H1 (cell line): Measurements from ENCODE around the gene OBSCN. TPM values are rescaled to one million over a fixed set of nuclear protein-coding genes. Genes with fewer than 3 reads are reported as not detected.
A peak's percentile ranks its signal among the peaks of the same experiment; 100 is the strongest.

Source experiments
- CTCF ChIA-PET: fragments of 300-600 bp; sonication (Branson Sonifier 250); formaldehyde crosslinking; loops from one replicate; lab custom pipeline; 2021; ENCODE audit not compliant: partially characterized antibody; lab: Charles Lee
- POLR2A ChIA-PET: fragments of 300-600 bp; sonication (Branson Sonifier 250); formaldehyde crosslinking; loops from one replicate; lab custom pipeline; 2021; ENCODE audit warnings: inconsistent platforms; ENCODE audit not compliant: partially characterized antibody; lab: Charles Lee
- DNase-seq, 2 experiments: peaks; one replicate each; pipeline versions ENCODE4 v3.0.0 to v3.0.0-alpha.2; 2010 to 2022; ENCODE audit warnings: low spot score in 2 of 2, low read depth in 1 of 2, mixed read lengths in 1 of 2
- FAIRE-seq: peaks from 2 replicates; lab custom pipeline; 2011; peaks lifted over from hg19 to GRCh38; lab: Jason Lieb, UNC
- H2AFZ ChIP-seq: 2 replicates; pipeline ENCODE4 v1.8.1; 2012; ENCODE audit warnings: low read length, inconsistent platforms
- H2AK5ac ChIP-seq: 2 replicates; pipeline ENCODE4 v1.6.1; 2013; ENCODE audit warnings: low read depth, low read length
- H2BK120ac ChIP-seq: replicated peaks from 2 replicates; pipeline ENCODE3; 2013; ENCODE audit warnings: low read depth, low read length, inconsistent platforms
- H2BK12ac ChIP-seq: 2 replicates; pipeline ENCODE4 v1.6.1; 2013; ENCODE audit warnings: low read depth, low read length
- H2BK15ac ChIP-seq: 2 replicates; pipeline ENCODE4 v1.6.1; 2013; ENCODE audit warnings: low read length
- H2BK20ac ChIP-seq: 2 replicates; pipeline ENCODE4 v1.6.1; 2013; ENCODE audit warnings: low read length
- H2BK5ac ChIP-seq: 2 replicates; pipeline ENCODE4 v1.6.1; 2013; ENCODE audit warnings: low read depth, low read length
- H3K14ac ChIP-seq: 2 replicates; pipeline ENCODE4 v1.6.1; 2013; ENCODE audit warnings: inconsistent platforms; ENCODE audit not compliant: insufficient read length
- H3K18ac ChIP-seq: 2 replicates; pipeline ENCODE4 v1.6.1; 2013; ENCODE audit warnings: low read length; ENCODE audit errors: extremely low read depth
- H3K23ac ChIP-seq: 2 replicates; pipeline ENCODE4 v1.6.1; 2013; ENCODE audit warnings: inconsistent platforms; ENCODE audit not compliant: insufficient read length
- H3K23me2 ChIP-seq: 2 replicates; pipeline ENCODE4 v1.6.1; 2013; ENCODE audit warnings: low read depth, low read length
- H3K27ac ChIP-seq: 2 replicates; pipeline ENCODE4 v1.6.1; 2011; ENCODE audit warnings: low read depth, low read length, inconsistent platforms
- H3K27me3 ChIP-seq, 4 experiments: replicated peaks in 1 of 4; 1 replicate in 1 of 4; 2 replicates in 3 of 4; pipeline versions ENCODE4 v1.6.1 to v1.8.1; 2011 to 2013; ENCODE audit warnings: low read length in 3 of 4, mild to moderate bottlenecking in 3 of 4, inconsistent platforms in 2 of 4, mixed read lengths in 2 of 4, moderate library complexity in 1 of 4; ENCODE audit not compliant: control insufficient read depth in 3 of 4, insufficient read depth in 3 of 4; ENCODE audit errors: extremely low read depth in 1 of 4
- H3K36me3 ChIP-seq, 4 experiments: 2 replicates each; pipeline versions ENCODE4 v1.6.1 to v1.8.1; 2011 to 2013; ENCODE audit warnings: mild to moderate bottlenecking in 4 of 4, low read length in 3 of 4, moderate library complexity in 2 of 4, control low read depth in 1 of 4, inconsistent platforms in 1 of 4; ENCODE audit not compliant: insufficient read depth in 4 of 4, control insufficient read depth in 2 of 4
- H3K4ac ChIP-seq: replicated peaks from 2 replicates; pipeline ENCODE3; 2013; ENCODE audit warnings: low read length, low read depth, mixed read lengths, inconsistent platforms; ENCODE audit not compliant: insufficient read length
- H3K4me1 ChIP-seq, 4 experiments: replicated peaks in 1 of 4; 1 replicate in 1 of 4; 2 replicates in 3 of 4; pipeline versions ENCODE4 v1.6.1 to v1.8.1; 2011 to 2013; ENCODE audit warnings: low read length in 3 of 4, inconsistent platforms in 2 of 4, mixed read lengths in 1 of 4; ENCODE audit not compliant: insufficient read depth in 4 of 4, control insufficient read depth in 3 of 4
- H3K4me2 ChIP-seq, 2 experiments: 2 replicates each; pipeline versions ENCODE4 v1.6.1 to v1.8.1; 2011 to 2013; ENCODE audit warnings: low read depth in 2 of 2, low read length in 2 of 2, control low read depth in 1 of 2, inconsistent platforms in 1 of 2, mild to moderate bottlenecking in 1 of 2; ENCODE audit not compliant: insufficient read depth in 1 of 2
- H3K4me3 ChIP-seq, 4 experiments: fragments of 200-600, 300-600 bp in 1 of 4; sonication (generic), shearing (Covaris generic), sonication (Bioruptor Twin) in 1 of 4; 2 replicates each; pipeline versions ENCODE4 v1.5.1 to v1.8.1; 2011 to 2016; ENCODE audit warnings: low read length in 4 of 4, low read depth in 3 of 4, control low read depth in 2 of 4, inconsistent platforms in 2 of 4, mild to moderate bottlenecking in 2 of 4, mixed read lengths in 1 of 4, moderate library complexity in 1 of 4; ENCODE audit not compliant: insufficient read depth in 2 of 4; ENCODE audit errors: extremely low read depth in 1 of 4
- H3K56ac ChIP-seq: replicated peaks from 2 replicates; pipeline ENCODE3; 2013; ENCODE audit warnings: low read depth, mild to moderate bottlenecking, mixed read lengths, low read length, inconsistent platforms; ENCODE audit not compliant: insufficient read length
- H3K79me1 ChIP-seq: 2 replicates; pipeline ENCODE4 v1.6.1; 2013; ENCODE audit warnings: low read depth, low read length, control low read depth
- H3K79me2 ChIP-seq, 2 experiments: 2 replicates each; pipeline versions ENCODE4 v1.6.1 to v1.8.1; 2012 to 2013; ENCODE audit warnings: low read length in 2 of 2, mild to moderate bottlenecking in 2 of 2, inconsistent platforms in 1 of 2; ENCODE audit not compliant: insufficient read depth in 2 of 2, control insufficient read depth in 1 of 2
- H3K9ac ChIP-seq, 4 experiments: replicated peaks in 1 of 4; 1 replicate in 1 of 4; 2 replicates in 3 of 4; pipeline versions ENCODE4 v1.6.1 to v1.8.1; 2011 to 2013; ENCODE audit warnings: low read depth in 3 of 4, low read length in 3 of 4, control low read depth in 2 of 4, mild to moderate bottlenecking in 2 of 4, moderate library complexity in 2 of 4, inconsistent platforms in 1 of 4; ENCODE audit errors: extremely low read depth in 1 of 4
- H3K9me3 ChIP-seq, 2 experiments: 2 replicates each; pipeline versions ENCODE4 v1.6.1 to v1.8.1; 2012 to 2013; ENCODE audit warnings: mild to moderate bottlenecking in 2 of 2, moderate library complexity in 2 of 2, control low read depth in 1 of 2, inconsistent platforms in 1 of 2, low read depth in 1 of 2, low read length in 1 of 2, mixed read lengths in 1 of 2; ENCODE audit not compliant: insufficient read depth in 2 of 2
- H4K20me1 ChIP-seq, 2 experiments: replicated peaks in 1 of 2; 2 replicates each; pipeline versions ENCODE3 to v1.8.1; 2011 to 2013; ENCODE audit warnings: inconsistent platforms in 2 of 2, low read length in 2 of 2, mild to moderate bottlenecking in 1 of 2; ENCODE audit not compliant: insufficient read depth in 2 of 2, control insufficient read depth in 1 of 2
- H4K5ac ChIP-seq: 2 replicates; pipeline ENCODE4 v1.6.1; 2013; ENCODE audit warnings: low read length, low read depth, mixed read lengths, inconsistent platforms; ENCODE audit not compliant: insufficient read length
- H4K8ac ChIP-seq: 2 replicates; pipeline ENCODE4 v1.8.0; 2013; ENCODE audit warnings: mild to moderate bottlenecking, moderate library complexity, low read length, inconsistent platforms; ENCODE audit not compliant: insufficient read depth; ENCODE audit errors: extremely low read depth
- H4K91ac ChIP-seq: replicated peaks from 2 replicates; pipeline ENCODE3; 2013; ENCODE audit warnings: low read length, mixed read lengths, inconsistent platforms; ENCODE audit not compliant: insufficient read length
- JUN ChIP-seq: IDR thresholded peaks from 2 replicates; pipeline ENCODE4 v1.6.1; 2011; ENCODE audit warnings: low read depth, mild to moderate bottlenecking, improper control_type of control experiment, low read length
- NRF1 ChIP-seq: IDR thresholded peaks from 2 replicates; pipeline ENCODE4 v1.6.1; 2011; ENCODE audit warnings: mild to moderate bottlenecking, low read depth, low read length, improper control_type of control experiment
- PHF8 ChIP-seq: fragments of 200-600 bp; sonication (generic); conservative IDR thresholded peaks from 2 replicates; pipeline ENCODE4 v1.7.1; 2012; ENCODE audit warnings: low read depth, mild to moderate bottlenecking, inconsistent platforms, low read length, moderate library complexity
- ZNF274 ChIP-seq: IDR thresholded peaks from 2 replicates; pipeline ENCODE4 v1.7.0; 2012; ENCODE audit warnings: low read length, borderline replicate concordance; ENCODE audit errors: extremely low read depth
- WGBS, 2 experiments: shearing (Covaris generic) in 1 of 2; methylation state at CpG; one replicate each; pipeline versions ENCODE4 v1.1.6 to v1.1.7; 2013 to 2015; ENCODE audit warnings: low lambda C conversion rate in 2 of 2, mixed read lengths in 2 of 2, inconsistent platforms in 1 of 2, low coverage in 1 of 2, missing lambda C conversion rate in 1 of 2; ENCODE audit not compliant: insufficient replicate concordance in 2 of 2, insufficient coverage in 1 of 2, insufficient read length in 1 of 2; ENCODE audit errors: extremely low coverage in 1 of 2, missing lambda C conversion rate in 1 of 2; 5-methylcytosine and 5-hydroxymethylcytosine counted together
- polyA plus RNA-seq, 7 experiments: library from polyadenylated mRNA; depleted of rRNA in 3 of 7; stranded (reverse) in 5 of 7; unstranded in 2 of 7; fragments of >200 nt in 5 of 7; fragments of 200-250 nt in 2 of 7; gene quantifications; 1 replicate in 5 of 7; 2 replicates in 1 of 7; 4 replicates in 1 of 7; pipeline versions ENCODE4 v1.2.1 to v1.2.3, GENCODE V29; 2011 to 2013; ENCODE audit warnings: missing spikeins in 2 of 7, mixed read lengths in 2 of 7
- total RNA-seq: library from RNA; stranded (reverse); fragmentation: NEBNext Ultra II Directional; extraction: Animal tissue kit (Norgen Biotek cat#: 25700); gene quantifications from 2 replicates; pipeline ENCODE4 v1.2.1, GENCODE V29; 2021

The OBSCN gene
- total and polyA plus RNA-seq, 2 of the 8 experiments (the other 6 are each of a cell fraction or from before 2014, with no cell fraction given), result 7.5 to 28.4 TPM

DNA sequence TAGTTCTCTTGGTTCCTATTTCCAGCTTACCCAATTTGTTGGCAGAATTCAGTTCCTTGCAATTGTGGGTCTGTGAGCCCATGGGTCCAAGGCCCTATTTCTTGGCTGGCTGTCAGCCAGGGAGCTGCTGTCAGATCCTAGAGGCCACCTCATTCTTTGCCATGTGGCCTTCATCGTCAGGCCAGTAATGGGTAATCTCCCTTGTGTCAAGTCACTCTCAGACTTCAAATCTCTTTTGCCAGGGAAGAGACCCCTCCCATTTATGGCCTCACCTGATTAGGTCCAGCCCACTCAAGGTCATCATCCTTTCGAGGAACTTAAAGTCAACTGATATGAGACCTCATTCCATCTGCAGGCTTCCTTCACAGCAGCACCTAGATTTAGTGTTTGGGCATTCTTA, 17.9 kb downstream of the OBSCN start:
- H3K9ac ChIP-seq, result no peak overlapping the region
- TF ChIP-seq ZNF274 (no peak), JUN (no peak), NRF1 (no peak), PHF8 (no peak)

More for the DNA sequence above, 17.9 kb downstream of the OBSCN start:
- ChIA-PET POLR2A (no interaction called here), CTCF (interaction anchor here (1.0 to 2.1 kb wide), 4 partner anchors 12 to 289 kb away, joined by 4 to 11 read pairs (median 4); no protein-coding TSS in a partner anchor)
- H2BK120ac ChIP-seq, result no peak overlapping the region
- no peak overlapping the region for H3K4me2 ChIP-seq
- no peak overlapping the region for H3K23ac ChIP-seq
- no peak overlapping the region for H4K91ac ChIP-seq
- H4K5ac ChIP-seq, result no peak overlapping the region
- H4K8ac ChIP-seq, result no peak overlapping the region
- no peaks in the 10 kb centered on the region for H3K4me1 ChIP-seq
- H3K27me3 ChIP-seq, result no peaks in the 10 kb centered on the region
- no peak overlapping the region for H2AFZ ChIP-seq
- FAIRE-seq (no peak), DNase-seq (peak in 1 of 2 experiments; percentile 7)
- H2BK15ac ChIP-seq, result no peak overlapping the region
- peaks cover 13 to 38% (median 22%) of the 10 kb centered on the region in 4 experiments for H3K36me3 ChIP-seq
- H2BK20ac ChIP-seq, result no peak overlapping the region
- peaks cover 0 to 3% of the 10 kb centered on the region in 2 experiments; a peak in 1 of 4 replicates for H3K9me3 ChIP-seq
- H3K79me1 ChIP-seq, result peaks cover 4% of the 10 kb centered on the region
- no peak overlapping the region for H3K27ac ChIP-seq
- no peak overlapping the region for H3K56ac ChIP-seq
- no peak overlapping the region for H3K14ac ChIP-seq
- no peaks in the 10 kb centered on the region for H3K79me2 ChIP-seq
- H3K23me2 ChIP-seq, result no peaks in the 10 kb centered on the region; the same call in 1 of the 2 replicates
- WGBS, 2 experiments, result 74% methylated on average over 2 of the region's 2 CpGs; no CpG with 5 or more reads in 1 of the 2 experiments
- no peak overlapping the region for H2AK5ac ChIP-seq
- H2BK5ac ChIP-seq, result no peak overlapping the region
- no peak overlapping the region for H3K4ac ChIP-seq
- H4K20me1 ChIP-seq, result peaks cover 0 to 9% of the 10 kb centered on the region in 2 experiments
- no peak overlapping the region for H3K18ac ChIP-seq
- no peak overlapping the region for H3K4me3 ChIP-seq
- no peak overlapping the region for H2BK12ac ChIP-seq
